C4-2B (cell line): ENCODE measurements around the gene MRC2.

Experiments
- ZFX ChIP-seq: fragments of 450-650 bp; IDR thresholded peaks from 2 replicates; pipeline ENCODE4 v1.6.1; 2017
- TF ChIP-seq, protein P1 (sequence below): fragments of 450-650 bp; conservative IDR thresholded peaks from 2 replicates; pipeline ENCODE4 v1.5.1; 2017; ENCODE audit warnings: mild to moderate bottlenecking

DNA sequence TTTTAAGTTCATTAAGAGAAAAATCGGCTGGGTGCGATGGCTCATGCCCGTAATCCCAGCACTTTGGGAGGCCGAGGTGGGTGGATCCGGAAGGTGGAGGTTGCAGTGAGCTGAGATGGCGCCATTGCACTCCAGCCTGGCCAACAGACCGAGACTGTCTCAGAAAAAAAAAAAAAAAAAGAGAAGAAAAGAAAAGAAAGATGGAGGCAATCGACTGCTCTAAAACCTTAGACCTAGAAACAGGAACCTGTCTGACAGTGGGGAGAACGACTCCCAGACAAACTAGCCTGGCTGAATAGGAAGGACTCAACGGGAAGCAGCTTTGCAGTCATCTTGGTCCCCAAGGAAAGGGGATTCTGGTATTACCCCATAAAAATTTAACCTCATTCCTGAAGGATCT lies 13.7 kb downstream of the MRC2 start:
- TF ChIP-seq, protein P1, sequence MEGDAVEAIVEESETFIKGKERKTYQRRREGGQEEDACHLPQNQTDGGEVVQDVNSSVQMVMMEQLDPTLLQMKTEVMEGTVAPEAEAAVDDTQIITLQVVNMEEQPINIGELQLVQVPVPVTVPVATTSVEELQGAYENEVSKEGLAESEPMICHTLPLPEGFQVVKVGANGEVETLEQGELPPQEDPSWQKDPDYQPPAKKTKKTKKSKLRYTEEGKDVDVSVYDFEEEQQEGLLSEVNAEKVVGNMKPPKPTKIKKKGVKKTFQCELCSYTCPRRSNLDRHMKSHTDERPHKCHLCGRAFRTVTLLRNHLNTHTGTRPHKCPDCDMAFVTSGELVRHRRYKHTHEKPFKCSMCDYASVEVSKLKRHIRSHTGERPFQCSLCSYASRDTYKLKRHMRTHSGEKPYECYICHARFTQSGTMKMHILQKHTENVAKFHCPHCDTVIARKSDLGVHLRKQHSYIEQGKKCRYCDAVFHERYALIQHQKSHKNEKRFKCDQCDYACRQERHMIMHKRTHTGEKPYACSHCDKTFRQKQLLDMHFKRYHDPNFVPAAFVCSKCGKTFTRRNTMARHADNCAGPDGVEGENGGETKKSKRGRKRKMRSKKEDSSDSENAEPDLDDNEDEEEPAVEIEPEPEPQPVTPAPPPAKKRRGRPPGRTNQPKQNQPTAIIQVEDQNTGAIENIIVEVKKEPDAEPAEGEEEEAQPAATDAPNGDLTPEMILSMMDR, result no peak
- TF ChIP-seq ZFX, result no peak
